WTC11 (cell line): ENCODE results near the gene TAF3.

ENCODE experiments used
- CREB1 ChIP-seq: sonication (generic); formaldehyde crosslinking; IDR thresholded peaks from 2 replicates; pipeline ENCODE4 v1.8.0; 2023; ENCODE audit warnings: mild to moderate bottlenecking, missing genetic modification reagents
- SMAD3 ChIP-seq: sonication (generic); formaldehyde crosslinking; IDR thresholded peaks from 2 replicates; pipeline ENCODE4 v1.8.0; 2022; ENCODE audit warnings: missing genetic modification reagents, mild to moderate bottlenecking, borderline replicate concordance
- TEAD4 ChIP-seq: sonication (generic); formaldehyde crosslinking; IDR thresholded peaks from 2 replicates; pipeline ENCODE4 v1.8.0; 2022; ENCODE audit warnings: mild to moderate bottlenecking, missing genetic modification reagents
- ZNF317 ChIP-seq: sonication (generic); formaldehyde crosslinking; IDR thresholded peaks from 2 replicates; pipeline ENCODE4 v1.8.1; 2023; ENCODE audit warnings: low read depth, mild to moderate bottlenecking, moderate library complexity, missing genetic modification reagents, borderline replicate concordance
- TF ChIP-seq, protein P1 (sequence below): fragments of 200-600 bp; IDR thresholded peaks from 2 replicates; pipeline ENCODE4 v1.8.0; 2022; ENCODE audit warnings: antibody characterized with exemption
- TF ChIP-seq, protein P2 (sequence below): sonication (generic); formaldehyde crosslinking; IDR thresholded peaks from 2 replicates; pipeline ENCODE4 v1.8.0; 2022; ENCODE audit warnings: mild to moderate bottlenecking, missing genetic modification reagents
- TF ChIP-seq, protein P3 (sequence below): sonication (generic); formaldehyde crosslinking; IDR thresholded peaks from 2 replicates; pipeline ENCODE4 v1.8.1; 2023; ENCODE audit warnings: mild to moderate bottlenecking, moderate library complexity, missing genetic modification reagents
- TF ChIP-seq, protein P4 (sequence below): sonication (generic); formaldehyde crosslinking; conservative IDR thresholded peaks from 2 replicates; pipeline ENCODE4 v1.8.1; 2022; ENCODE audit warnings: mild to moderate bottlenecking, missing genetic modification reagents

DNA sequence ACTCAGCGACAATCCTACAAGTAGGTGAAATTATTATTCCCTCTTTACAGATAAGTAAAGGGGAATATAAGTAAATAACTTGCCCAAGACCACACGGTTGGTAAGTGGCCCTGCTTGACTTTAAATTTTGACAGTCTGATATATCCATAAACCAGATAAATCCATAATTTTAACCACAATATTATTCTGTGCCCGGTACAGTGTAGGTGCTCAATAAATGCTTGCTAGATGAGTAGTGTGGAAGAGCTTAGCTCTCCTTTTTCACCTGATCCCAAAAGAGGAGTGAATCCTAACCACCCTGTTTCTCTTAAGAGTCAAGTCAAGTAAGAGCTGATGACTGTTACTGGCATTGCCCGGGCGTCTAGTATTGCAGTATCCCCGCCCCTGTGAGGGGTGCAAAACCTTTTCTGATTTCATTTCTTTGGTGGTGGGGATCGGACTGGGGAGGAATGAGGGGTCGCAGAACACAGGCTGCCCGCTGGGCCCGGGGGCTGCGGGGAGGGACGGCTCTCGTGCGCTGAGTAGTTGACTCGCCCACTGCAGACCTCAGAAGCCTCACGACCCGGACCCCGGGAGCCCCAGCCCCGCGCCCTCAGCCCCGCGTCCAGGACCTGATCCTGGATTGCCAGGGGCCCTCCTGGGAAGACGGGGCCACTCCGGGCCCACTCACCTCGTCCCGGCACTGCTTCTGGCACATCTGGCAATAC, 31.0 kb upstream of the TAF3 start:
- TF ChIP-seq, protein P1, sequence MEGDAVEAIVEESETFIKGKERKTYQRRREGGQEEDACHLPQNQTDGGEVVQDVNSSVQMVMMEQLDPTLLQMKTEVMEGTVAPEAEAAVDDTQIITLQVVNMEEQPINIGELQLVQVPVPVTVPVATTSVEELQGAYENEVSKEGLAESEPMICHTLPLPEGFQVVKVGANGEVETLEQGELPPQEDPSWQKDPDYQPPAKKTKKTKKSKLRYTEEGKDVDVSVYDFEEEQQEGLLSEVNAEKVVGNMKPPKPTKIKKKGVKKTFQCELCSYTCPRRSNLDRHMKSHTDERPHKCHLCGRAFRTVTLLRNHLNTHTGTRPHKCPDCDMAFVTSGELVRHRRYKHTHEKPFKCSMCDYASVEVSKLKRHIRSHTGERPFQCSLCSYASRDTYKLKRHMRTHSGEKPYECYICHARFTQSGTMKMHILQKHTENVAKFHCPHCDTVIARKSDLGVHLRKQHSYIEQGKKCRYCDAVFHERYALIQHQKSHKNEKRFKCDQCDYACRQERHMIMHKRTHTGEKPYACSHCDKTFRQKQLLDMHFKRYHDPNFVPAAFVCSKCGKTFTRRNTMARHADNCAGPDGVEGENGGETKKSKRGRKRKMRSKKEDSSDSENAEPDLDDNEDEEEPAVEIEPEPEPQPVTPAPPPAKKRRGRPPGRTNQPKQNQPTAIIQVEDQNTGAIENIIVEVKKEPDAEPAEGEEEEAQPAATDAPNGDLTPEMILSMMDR = no peak
- TF ChIP-seq CREB1 (CRISPR knock-in tag) = no peak
- TF ChIP-seq, protein P2, sequence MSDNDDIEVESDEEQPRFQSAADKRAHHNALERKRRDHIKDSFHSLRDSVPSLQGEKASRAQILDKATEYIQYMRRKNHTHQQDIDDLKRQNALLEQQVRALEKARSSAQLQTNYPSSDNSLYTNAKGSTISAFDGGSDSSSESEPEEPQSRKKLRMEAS (CRISPR knock-in tag) = no peak
- TF ChIP-seq TEAD4 (CRISPR knock-in tag) = no peak
- TF ChIP-seq ZNF317 = no peak
- TF ChIP-seq, protein P3, sequence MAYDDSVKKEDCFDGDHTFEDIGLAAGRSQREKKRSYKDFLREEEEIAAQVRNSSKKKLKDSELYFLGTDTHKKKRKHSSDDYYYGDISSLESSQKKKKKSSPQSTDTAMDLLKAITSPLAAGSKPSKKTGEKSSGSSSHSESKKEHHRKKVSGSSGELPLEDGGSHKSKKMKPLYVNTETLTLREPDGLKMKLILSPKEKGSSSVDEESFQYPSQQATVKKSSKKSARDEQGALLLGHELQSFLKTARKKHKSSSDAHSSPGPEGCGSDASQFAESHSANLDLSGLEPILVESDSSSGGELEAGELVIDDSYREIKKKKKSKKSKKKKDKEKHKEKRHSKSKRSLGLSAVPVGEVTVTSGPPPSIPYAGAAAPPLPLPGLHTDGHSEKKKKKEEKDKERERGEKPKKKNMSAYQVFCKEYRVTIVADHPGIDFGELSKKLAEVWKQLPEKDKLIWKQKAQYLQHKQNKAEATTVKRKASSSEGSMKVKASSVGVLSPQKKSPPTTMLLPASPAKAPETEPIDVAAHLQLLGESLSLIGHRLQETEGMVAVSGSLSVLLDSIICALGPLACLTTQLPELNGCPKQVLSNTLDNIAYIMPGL = no peak
- TF ChIP-seq, protein P4, sequence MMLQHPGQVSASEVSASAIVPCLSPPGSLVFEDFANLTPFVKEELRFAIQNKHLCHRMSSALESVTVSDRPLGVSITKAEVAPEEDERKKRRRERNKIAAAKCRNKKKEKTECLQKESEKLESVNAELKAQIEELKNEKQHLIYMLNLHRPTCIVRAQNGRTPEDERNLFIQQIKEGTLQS (CRISPR knock-in tag) = no peak
- no peak for TF ChIP-seq SMAD3 (CRISPR knock-in tag)
